HAP-1 (cell line): ENCODE measurements around the gene HEATR9.
"Not testable (repeated sequence)": the region's sequence is repeated elsewhere in the genome, so short reads cannot be mapped to it uniquely, and the experiment has no call there.

Experiments used
- DNase-seq, 2 experiments: peaks; one replicate each; pipeline ENCODE4 v3.0.0-alpha.2; 2016 to 2020; ENCODE audit warnings: low spot score in 2 of 2
- H3K27me3 ChIP-seq: fragments of 250-450 bp; sonication (Bioruptor Pico); 2 replicates; pipeline ENCODE4 v1.5.1; 2020; ENCODE audit warnings: low read depth, mild to moderate bottlenecking, moderate library complexity
- H3K36me3 ChIP-seq: fragments of 250-450 bp; sonication (Bioruptor Pico); replicated peaks from 2 replicates; pipeline ENCODE4 v1.5.1; 2020; ENCODE audit warnings: mild to moderate bottlenecking
- H3K4me1 ChIP-seq: fragments of 250-450 bp; sonication (Bioruptor Pico); 2 replicates; pipeline ENCODE4 v1.5.1; 2020; ENCODE audit warnings: mild to moderate bottlenecking
- H3K4me3 ChIP-seq: fragments of 250-450 bp; sonication (Bioruptor Pico); 2 replicates; pipeline ENCODE4 v1.5.1; 2020; ENCODE audit warnings: mild to moderate bottlenecking, moderate library complexity
- H3K9me3 ChIP-seq: fragments of 250-450 bp; sonication (Bioruptor Pico); 2 replicates; pipeline ENCODE4 v1.5.1; 2020; ENCODE audit warnings: mild to moderate bottlenecking, moderate library complexity
- in situ Hi-C: fragments of 300-500 bp; cut with MboI; formaldehyde crosslinking; loops from 3 replicates; pipeline ENCODE4 v1.14.3; 2020; ENCODE audit warnings: low sequenced_read_pairs, inconsistent platforms, mixed read lengths

The HEATR9 gene

GRCh38 chr17:35901631-35902175 lies 33.0 kb upstream of the HEATR9 start:
- Histone ChIP-seq H3K27me3 (no peaks in the 10 kb centered on the region), H3K4me1 (peaks cover 18% of the 10 kb centered on the region), H3K36me3 (no peaks in the 10 kb centered on the region), H3K4me3 (no peak overlapping the region), H3K9me3 (no peaks in the 10 kb centered on the region)
- in situ Hi-C loops = no loop called here
- no peak for DNase-seq

- in situ Hi-C loops = no loop called here
- H3K4me1 ChIP-seq = peaks cover 18% of the 10 kb centered on the region
- no peaks in the 10 kb centered on the region for H3K27me3 ChIP-seq
- no peaks in the 10 kb centered on the region for H3K9me3 ChIP-seq
- H3K36me3 ChIP-seq = no peaks in the 10 kb centered on the region
- DNase-seq = no peak
- no peak overlapping the region for H3K4me3 ChIP-seq
Measured at GRCh38 chr17:35900708-35901480, 32.2 kb upstream of the HEATR9 start.

DNA sequence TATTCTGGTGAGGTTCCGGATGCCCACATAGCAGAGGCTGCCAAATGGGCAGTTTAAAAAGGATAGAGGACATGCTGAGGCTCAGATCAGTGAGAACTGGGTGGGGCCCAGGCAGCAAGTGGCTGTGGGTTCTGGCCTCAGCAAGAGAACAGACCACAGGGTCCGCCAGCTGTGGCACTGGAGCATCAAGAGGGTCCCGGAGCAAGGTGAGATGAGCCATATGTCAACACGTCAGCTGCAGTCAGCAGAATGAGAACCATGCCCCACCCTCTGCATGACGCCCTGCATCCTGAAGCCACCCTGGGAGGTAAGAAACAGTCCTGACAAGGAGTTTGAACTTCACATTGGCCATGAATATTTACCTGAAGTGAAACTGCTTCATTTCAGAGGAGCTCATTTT lies 31.6 kb upstream of the HEATR9 start:
- Histone ChIP-seq H3K4me1 (peaks cover 18% of the 10 kb centered on the region), H3K4me3 (no peak overlapping the region), H3K9me3 (no peaks in the 10 kb centered on the region), H3K36me3 (no peaks in the 10 kb centered on the region), H3K27me3 (no peaks in the 10 kb centered on the region)
- DNase-seq = no peak
- in situ Hi-C loops = no loop called here

GRCh38 chr17:35898283-35899070 lies 29.8 kb upstream of the HEATR9 start:
- H3K36me3 ChIP-seq = no peaks in the 10 kb centered on the region
- in situ Hi-C loops = no loop called here
- H3K9me3 ChIP-seq = no peaks in the 10 kb centered on the region
- no peaks in the 10 kb centered on the region for H3K27me3 ChIP-seq
- H3K4me3 ChIP-seq = no peak overlapping the region
- DNase-seq = no peak
- peaks cover 7% of the 10 kb centered on the region for H3K4me1 ChIP-seq

GRCh38 chr17:35897772-35898171 lies 29.1 kb upstream of the HEATR9 start:
- H3K9me3 ChIP-seq, H3K4me1 ChIP-seq, in situ Hi-C loops, H3K4me3 ChIP-seq, H3K27me3 ChIP-seq, H3K36me3 ChIP-seq, DNase-seq: not testable (repeated sequence)

GRCh38 chr17:35895636-35896587 lies 27.2 kb upstream of the HEATR9 start:
- DNase-seq = no peak

GRCh38 chr17:35894206-35894605 lies 25.5 kb upstream of the HEATR9 start:
- Histone ChIP-seq H3K4me1 (peaks cover 6% of the 10 kb centered on the region; the same call in 1 of the 2 replicates), H3K36me3 (no peaks in the 10 kb centered on the region), H3K9me3 (no peaks in the 10 kb centered on the region), H3K4me3 (no peak overlapping the region), H3K27me3 (no peaks in the 10 kb centered on the region)
- in situ Hi-C loops = no loop called here
- no peak for DNase-seq

More at GRCh38 chr17:35895636-35896587, 27.2 kb upstream of the HEATR9 start:
- Histone ChIP-seq H3K27me3 (no peaks in the 10 kb centered on the region), H3K4me3 (no peak overlapping the region), H3K36me3 (no peaks in the 10 kb centered on the region), H3K9me3 (no peaks in the 10 kb centered on the region), H3K4me1 (no peaks in the 10 kb centered on the region)
- in situ Hi-C loops = no loop called here

GRCh38 chr17:35893751-35894150 lies 25.1 kb upstream of the HEATR9 start:
- H3K36me3 ChIP-seq = no peaks in the 10 kb centered on the region
- no peaks in the 10 kb centered on the region for H3K9me3 ChIP-seq
- H3K4me3 ChIP-seq = no peak overlapping the region
- in situ Hi-C loops = no loop called here
- no peaks in the 10 kb centered on the region for H3K27me3 ChIP-seq
- DNase-seq = no peak
- peaks cover 6% of the 10 kb centered on the region; the same call in 1 of the 2 replicates for H3K4me1 ChIP-seq

DNA sequence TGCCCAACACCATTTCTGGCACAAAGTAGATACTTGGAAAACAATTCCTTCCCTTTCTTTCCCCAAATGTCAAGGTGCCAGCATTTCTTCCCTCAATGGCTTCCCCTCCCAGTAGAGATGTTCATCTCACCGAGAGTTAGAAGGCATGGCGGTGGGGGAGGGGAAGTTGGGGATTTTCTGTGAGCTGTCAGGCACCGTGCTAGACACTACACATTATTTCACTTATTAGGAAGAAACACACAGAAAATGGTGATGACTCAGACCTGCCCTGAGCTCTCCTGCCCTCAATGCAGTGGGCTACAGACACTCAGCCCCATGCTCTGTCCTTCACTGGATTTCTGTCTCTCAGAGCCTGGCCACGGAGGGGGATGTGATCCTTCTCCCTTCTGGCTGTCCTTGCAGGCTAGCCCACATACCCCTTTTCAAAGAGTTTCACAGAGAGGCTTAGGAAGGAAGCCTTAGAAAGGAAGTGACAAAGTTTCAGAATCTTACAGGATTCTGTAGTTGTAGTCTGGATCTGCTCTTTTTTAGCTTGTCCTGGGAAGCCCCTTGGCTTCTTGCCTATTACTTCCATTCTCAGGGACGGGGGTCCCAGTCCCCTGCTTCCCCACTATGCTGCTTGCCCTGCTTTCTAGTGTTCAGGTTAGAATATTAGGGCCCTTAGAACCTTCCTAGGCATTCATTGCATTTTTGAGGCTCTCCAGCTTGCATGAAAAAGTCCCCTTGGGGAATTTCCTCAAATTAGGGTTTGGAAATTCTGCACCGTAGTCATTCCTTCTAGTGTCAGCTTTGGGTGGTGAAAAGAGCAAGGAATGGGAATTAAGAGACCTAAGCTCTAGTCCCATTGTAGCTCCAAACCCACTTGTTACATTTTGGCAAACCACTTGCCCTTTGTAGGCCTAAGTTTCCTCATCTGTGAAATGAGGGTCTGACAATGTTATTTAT lies 23.7 kb upstream of the HEATR9 start:
- no peak for DNase-seq
- Histone ChIP-seq H3K27me3 (no peaks in the 10 kb centered on the region), H3K9me3 (no peaks in the 10 kb centered on the region), H3K4me3 (no peak overlapping the region), H3K36me3 (no peaks in the 10 kb centered on the region), H3K4me1 (peaks cover 6% of the 10 kb centered on the region; the same call in 1 of the 2 replicates)
- in situ Hi-C loops = no loop called here

DNA sequence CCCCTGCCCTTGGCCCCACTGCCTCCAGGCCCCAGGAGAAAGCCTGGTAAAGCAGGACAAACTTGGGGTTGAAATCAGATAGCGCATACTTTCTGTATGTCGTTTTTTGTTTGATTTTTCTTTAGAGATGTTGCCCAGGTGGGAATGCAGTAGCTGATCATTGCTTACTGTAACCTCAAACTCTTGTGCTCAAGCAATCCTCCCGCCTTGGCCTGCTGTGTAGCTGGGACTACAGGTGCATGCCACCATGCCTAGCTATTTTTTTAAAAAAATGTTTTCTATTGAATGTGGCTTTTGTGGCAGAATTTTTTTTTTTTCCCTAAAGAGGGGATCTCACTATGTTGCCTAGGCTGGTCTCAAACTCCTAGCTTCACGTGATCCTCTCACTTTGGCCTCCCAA lies 22.6 kb upstream of the HEATR9 start:
- H3K27me3 ChIP-seq = no peaks in the 10 kb centered on the region
- H3K36me3 ChIP-seq = no peaks in the 10 kb centered on the region
- no peak overlapping the region for H3K4me3 ChIP-seq
- peaks cover 6% of the 10 kb centered on the region; the same call in 1 of the 2 replicates for H3K4me1 ChIP-seq
- no peaks in the 10 kb centered on the region for H3K9me3 ChIP-seq
- DNase-seq = no peak
- in situ Hi-C loops = no loop called here

GRCh38 chr17:35890774-35891155 lies 22.1 kb upstream of the HEATR9 start:
- Histone ChIP-seq H3K9me3 (no peaks in the 10 kb centered on the region), H3K36me3 (no peaks in the 10 kb centered on the region), H3K27me3 (no peaks in the 10 kb centered on the region), H3K4me1 (peaks cover 6% of the 10 kb centered on the region; the same call in 1 of the 2 replicates), H3K4me3 (no peak overlapping the region)
- in situ Hi-C loops = no loop called here
- DNase-seq = no peak
